Lower leg skin (tissue), 4 donors: ENCODE measurements around the gene FAM169A. TPM values are rescaled to one million over a fixed set of nuclear protein-coding genes. Genes with fewer than 3 reads are reported as not detected.
"Not testable (repeated sequence)": the region's sequence is repeated elsewhere in the genome, so short reads cannot be mapped to it uniquely, and the experiment has no call there.

Experiments
- DNase-seq, 2 donors: peaks; one replicate each; pipeline ENCODE4 v3.0.0-alpha.2; 2019; ENCODE audit warnings: low spot score in 2 of 2
- H3K4me3 ChIP-seq: fragments of 200-600 bp; sonication (generic); 2 replicates; pipeline ENCODE4 v1.5.1; 2017; ENCODE audit warnings: mild to moderate bottlenecking, low read depth; ENCODE audit not compliant: poor library complexity, severe bottlenecking
- POLR2A ChIP-seq, 2 donors: fragments of 450-650 bp; IDR thresholded peaks; one replicate each; pipeline ENCODE4 v1.6.1; 2016 to 2017; ENCODE audit warnings: antibody characterized with exemption in 2 of 2, mild to moderate bottlenecking in 1 of 2, moderate library complexity in 1 of 2
- WGBS, 2 donors: methylation state at CpG; one replicate each; pipeline ENCODE4 v1.1.5; 2018; 5-methylcytosine and 5-hydroxymethylcytosine counted together
- intact Hi-C: fragments of 100-400 bp; cut with DNase I; formaldehyde crosslinking; loops from one replicate; pipeline ENCODE4 v1.15.0; 2023; ENCODE audit warnings: low total_unique reads
- total RNA-seq, 4 donors: library from RNA; depleted of rRNA; stranded (reverse); fragments of >200 nt; gene quantifications; one replicate each; pipeline ENCODE4 v1.1.0, GENCODE V29; 2016
- TF ChIP-seq, protein P1 (sequence below), 3 donors: fragments of 450-650 bp; IDR thresholded peaks; one replicate each; pipeline ENCODE4 v1.5.1; 2016; ENCODE audit warnings: antibody characterized with exemption in 3 of 3, mild to moderate bottlenecking in 3 of 3, moderate library complexity in 2 of 3

The FAM169A gene
- total RNA-seq, 4 donors from 2014 or later: 0.08 to 2.9 (median 0.85) TPM

DNA sequence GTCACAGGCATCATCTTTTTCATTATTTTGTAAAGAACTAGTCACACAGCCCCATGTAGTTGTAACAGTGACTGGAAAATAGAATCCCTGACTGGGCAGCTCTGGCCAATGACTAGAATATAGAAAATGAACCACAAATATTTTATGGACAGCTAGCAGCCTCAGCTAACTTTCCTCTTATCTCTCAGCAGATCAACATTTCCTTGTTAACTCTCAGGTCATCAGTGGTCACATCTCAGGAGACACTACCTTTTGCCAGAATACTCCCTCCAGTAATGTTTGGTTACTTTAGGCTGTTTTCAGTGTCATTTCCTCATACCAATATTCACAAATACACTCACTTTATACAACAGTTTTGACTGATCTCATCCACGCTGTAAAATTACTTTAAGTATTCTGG is 43.9 kb downstream of the FAM169A start:
- no peak overlapping the region for H3K4me3 ChIP-seq
- intact Hi-C loops: no loop called here
- DNase-seq: no peak
- TF ChIP-seq, protein P1, sequence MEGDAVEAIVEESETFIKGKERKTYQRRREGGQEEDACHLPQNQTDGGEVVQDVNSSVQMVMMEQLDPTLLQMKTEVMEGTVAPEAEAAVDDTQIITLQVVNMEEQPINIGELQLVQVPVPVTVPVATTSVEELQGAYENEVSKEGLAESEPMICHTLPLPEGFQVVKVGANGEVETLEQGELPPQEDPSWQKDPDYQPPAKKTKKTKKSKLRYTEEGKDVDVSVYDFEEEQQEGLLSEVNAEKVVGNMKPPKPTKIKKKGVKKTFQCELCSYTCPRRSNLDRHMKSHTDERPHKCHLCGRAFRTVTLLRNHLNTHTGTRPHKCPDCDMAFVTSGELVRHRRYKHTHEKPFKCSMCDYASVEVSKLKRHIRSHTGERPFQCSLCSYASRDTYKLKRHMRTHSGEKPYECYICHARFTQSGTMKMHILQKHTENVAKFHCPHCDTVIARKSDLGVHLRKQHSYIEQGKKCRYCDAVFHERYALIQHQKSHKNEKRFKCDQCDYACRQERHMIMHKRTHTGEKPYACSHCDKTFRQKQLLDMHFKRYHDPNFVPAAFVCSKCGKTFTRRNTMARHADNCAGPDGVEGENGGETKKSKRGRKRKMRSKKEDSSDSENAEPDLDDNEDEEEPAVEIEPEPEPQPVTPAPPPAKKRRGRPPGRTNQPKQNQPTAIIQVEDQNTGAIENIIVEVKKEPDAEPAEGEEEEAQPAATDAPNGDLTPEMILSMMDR (IDR thresholded peaks at IDR 0.05): no peak
- 97% methylated on average over 1 of the region's 1 CpG for WGBS, 2 donors

DNA sequence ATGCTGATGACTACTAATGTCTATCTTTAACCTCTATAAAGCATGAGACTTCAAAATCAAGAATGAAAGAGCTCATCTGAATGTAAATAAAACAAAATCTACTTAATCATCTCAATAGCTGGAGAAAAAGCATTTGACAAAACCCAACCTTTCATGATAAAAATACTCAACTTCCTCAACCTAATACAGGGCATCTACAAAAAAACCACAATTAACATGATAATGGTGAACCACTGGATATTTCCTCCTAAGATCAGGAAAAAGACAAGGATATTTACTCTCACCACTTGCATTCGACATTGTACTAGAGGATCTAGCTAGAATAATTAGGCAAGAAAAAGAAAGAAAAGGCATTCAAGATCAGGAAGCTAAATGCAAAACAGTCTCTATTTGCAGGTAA is 49.3 kb downstream of the FAM169A start:
- WGBS, 2 donors: 68 to 69% methylated on average over 1 of the region's 1 CpG
- H3K4me3 ChIP-seq: no peak overlapping the region
- intact Hi-C loops: no loop called here
- no peak for DNase-seq
- no peak for TF ChIP-seq POLR2A (IDR thresholded peaks at IDR 0.05)
- TF ChIP-seq, protein P1 (IDR thresholded peaks at IDR 0.05): no peak

DNA sequence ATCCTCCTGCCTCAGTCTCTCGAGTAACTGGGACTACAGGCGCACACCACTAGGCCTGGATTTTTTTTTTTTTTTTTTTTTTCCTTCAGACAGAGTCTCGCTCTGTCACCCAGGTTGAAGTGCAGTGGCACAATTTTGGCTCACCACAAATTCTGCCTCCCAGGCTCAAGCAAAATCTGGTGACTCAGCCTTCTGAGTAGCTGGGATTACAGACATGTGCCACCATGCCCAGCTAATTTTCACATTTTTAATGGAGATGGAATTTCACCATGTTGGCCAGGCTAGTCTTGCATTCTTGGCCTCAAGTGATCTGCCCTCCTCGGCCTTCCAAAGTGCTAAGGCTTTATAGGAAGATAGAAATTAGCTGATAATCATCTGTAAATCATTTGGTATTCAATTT is 55.3 kb downstream of the FAM169A start:
- peak in 1 of 2 donors; percentile 17 for DNase-seq
- WGBS, 2 donors: 62 to 70% methylated on average over 4 of the region's 4 CpGs
- intact Hi-C loops: no loop called here
- no peak overlapping the region for H3K4me3 ChIP-seq
- TF ChIP-seq POLR2A (IDR thresholded peaks at IDR 0.05): no peak

DNA sequence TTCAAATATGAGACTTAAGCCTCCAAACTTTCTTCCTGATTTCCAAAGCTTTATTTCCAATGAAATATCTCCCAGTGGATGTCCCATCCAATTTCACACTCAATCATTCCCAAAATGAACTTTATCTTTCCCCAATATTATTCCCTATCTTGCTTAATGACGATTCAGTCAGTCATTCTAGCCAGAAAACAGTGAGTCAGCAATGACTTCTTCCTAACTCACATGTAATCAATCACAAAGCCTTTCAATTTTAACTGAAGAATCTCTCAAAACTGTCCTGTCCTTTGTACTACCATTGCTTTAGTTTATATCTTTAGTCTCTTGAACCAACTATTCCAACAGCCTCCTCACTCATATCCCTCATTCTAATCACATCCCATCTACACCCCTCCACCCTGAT is 64.2 kb downstream of the FAM169A start:
- intact Hi-C loops: no loop called here
- no peak for DNase-seq
- 15 to 16% methylated on average over 1 of the region's 1 CpG for WGBS, 2 donors
- no peak overlapping the region for H3K4me3 ChIP-seq
- TF ChIP-seq POLR2A (IDR thresholded peaks at IDR 0.05): no peak
- TF ChIP-seq, protein P1 (IDR thresholded peaks at IDR 0.05): no peak

DNA sequence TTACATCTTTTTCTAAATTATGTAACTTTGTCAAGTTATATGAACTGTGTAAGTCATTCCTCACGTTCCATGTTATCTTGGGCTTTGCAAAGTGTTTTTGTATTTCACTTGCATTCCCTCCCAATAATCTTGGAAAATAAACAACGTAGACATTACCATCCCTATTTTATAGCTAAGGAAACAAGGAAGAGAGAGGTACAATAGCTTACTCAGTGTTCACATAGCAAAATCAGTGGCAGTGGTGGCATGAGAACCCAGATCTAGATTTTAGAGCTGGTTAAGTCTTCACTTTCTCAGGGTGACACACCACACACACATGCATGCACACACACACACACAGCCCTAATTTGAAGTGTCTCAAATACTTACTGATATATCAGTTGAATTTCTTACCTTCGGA is 65.0 kb downstream of the FAM169A start:
- intact Hi-C loops: no loop called here
- TF ChIP-seq, protein P1 (IDR thresholded peaks at IDR 0.05): no peak
- 77 to 81% methylated on average over 3 of the region's 3 CpGs for WGBS, 2 donors
- no peak for DNase-seq
- H3K4me3 ChIP-seq: no peak overlapping the region

DNA sequence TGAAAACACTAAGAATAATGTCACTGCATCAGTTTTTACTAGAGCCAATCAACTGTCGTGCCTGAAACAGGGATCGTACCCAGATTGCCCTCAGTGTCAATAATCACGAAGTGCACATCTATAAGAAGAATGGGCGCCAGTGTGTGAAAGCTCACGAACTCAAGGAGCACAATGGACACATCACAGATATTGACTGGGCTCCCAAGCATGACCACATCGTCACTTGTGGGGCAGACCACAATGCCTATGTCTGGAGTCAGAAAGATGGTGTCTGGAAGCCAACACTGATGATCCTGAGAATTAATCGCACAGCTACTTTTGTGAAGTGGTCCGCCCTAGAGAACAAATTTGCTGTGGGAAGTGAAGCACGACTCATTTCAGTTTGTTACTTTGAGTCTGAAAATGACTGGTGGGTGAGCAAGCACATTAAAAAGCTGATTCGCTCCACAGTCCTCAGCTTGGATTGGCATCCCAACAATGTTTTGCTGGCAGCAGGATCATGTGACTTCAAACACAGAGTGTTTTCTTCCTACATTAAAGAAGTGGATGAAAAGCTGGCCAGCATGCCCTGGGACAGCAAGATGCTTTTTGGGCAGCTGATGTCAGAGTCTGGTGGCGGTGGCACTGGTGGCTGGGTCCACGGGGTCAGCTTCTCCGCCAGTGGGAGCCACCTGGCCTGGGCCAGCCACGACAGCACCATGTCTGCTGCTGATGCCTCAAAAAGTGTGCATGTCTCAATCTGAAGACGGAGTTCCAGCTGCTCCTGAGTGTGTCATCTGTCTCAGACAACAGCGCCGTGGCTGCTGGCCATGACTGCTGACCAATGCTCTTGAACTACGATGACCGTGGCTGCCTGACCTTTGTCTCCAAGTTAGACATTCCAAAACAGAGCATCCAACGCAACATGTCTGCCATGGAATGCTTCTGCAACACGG is 66.9 kb downstream of the FAM169A start:
- TF ChIP-seq, protein P1 (IDR thresholded peaks at IDR 0.05): no peak
- no peak for TF ChIP-seq POLR2A (IDR thresholded peaks at IDR 0.05)
- intact Hi-C loops: no loop called here
- H3K4me3 ChIP-seq: no peak overlapping the region
- DNase-seq: no peak
- WGBS, 2 donors: 89 to 91% methylated on average over 20 to 21 of the region's 21 CpGs

DNA sequence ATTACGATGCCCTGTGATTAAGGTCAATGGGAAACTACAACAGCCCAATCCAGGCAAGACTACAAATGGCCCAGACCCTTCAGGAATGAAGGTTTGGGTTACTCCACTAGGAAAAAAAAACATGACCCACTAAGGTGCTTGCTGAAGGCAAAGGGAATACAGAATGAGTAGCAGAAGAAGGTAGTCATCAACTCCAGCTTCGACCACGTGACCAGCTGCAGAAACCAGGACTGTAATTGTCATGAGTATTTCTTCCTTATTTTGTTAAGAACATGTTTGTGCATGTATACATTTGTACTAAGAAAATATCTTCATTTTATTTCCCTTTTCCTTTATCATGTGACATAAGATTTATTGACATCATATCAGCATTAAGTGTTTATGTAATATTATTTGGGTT is 74.5 kb downstream of the FAM169A start:
- DNase-seq, intact Hi-C loops: not testable (repeated sequence)
- 93 to 95% methylated on average over 3 of the region's 3 CpGs for WGBS, 2 donors

More for the DNA sequence above, 74.5 kb downstream of the FAM169A start:
- not testable (repeated sequence) for H3K4me3 ChIP-seq
